Effector memory CD4-positive, alpha-beta T cell (primary cell): ENCODE data around the gene PRPSAP1.

Experiments used
- DNase-seq, 3 donors: peaks; one replicate each; pipeline ENCODE4 v3.0.0-alpha.2; 2020
- H3K27ac ChIP-seq: 2 replicates; pipeline ENCODE4 v1.7.0; 2013; ENCODE audit warnings: mild to moderate bottlenecking, low read length, moderate library complexity; ENCODE audit not compliant: insufficient read depth, poor library complexity, severe bottlenecking
- H3K27me3 ChIP-seq: replicated peaks from 2 replicates; pipeline ENCODE4 v1.7.0; 2013; ENCODE audit warnings: mild to moderate bottlenecking, low read length; ENCODE audit not compliant: insufficient read depth, control insufficient read depth, poor library complexity, severe bottlenecking
- H3K36me3 ChIP-seq: 2 replicates; pipeline ENCODE4 v1.7.0; 2013; ENCODE audit warnings: mild to moderate bottlenecking, low read length, moderate library complexity; ENCODE audit not compliant: control insufficient read depth, insufficient read depth
- H3K4me1 ChIP-seq: 2 replicates; pipeline ENCODE4 v1.7.0; 2013; ENCODE audit warnings: low read length, mild to moderate bottlenecking; ENCODE audit not compliant: control insufficient read depth, insufficient read depth, poor library complexity, severe bottlenecking
- H3K4me3 ChIP-seq: 2 replicates; pipeline ENCODE4 v1.7.0; 2013; ENCODE audit warnings: low read length, low read depth, mild to moderate bottlenecking; ENCODE audit not compliant: insufficient read depth, poor library complexity, severe bottlenecking
- H3K9me3 ChIP-seq: 2 replicates; pipeline ENCODE4 v1.7.0; 2013; ENCODE audit warnings: mild to moderate bottlenecking, low read length, moderate library complexity; ENCODE audit not compliant: control insufficient read depth

Gene PRPSAP1

DNA sequence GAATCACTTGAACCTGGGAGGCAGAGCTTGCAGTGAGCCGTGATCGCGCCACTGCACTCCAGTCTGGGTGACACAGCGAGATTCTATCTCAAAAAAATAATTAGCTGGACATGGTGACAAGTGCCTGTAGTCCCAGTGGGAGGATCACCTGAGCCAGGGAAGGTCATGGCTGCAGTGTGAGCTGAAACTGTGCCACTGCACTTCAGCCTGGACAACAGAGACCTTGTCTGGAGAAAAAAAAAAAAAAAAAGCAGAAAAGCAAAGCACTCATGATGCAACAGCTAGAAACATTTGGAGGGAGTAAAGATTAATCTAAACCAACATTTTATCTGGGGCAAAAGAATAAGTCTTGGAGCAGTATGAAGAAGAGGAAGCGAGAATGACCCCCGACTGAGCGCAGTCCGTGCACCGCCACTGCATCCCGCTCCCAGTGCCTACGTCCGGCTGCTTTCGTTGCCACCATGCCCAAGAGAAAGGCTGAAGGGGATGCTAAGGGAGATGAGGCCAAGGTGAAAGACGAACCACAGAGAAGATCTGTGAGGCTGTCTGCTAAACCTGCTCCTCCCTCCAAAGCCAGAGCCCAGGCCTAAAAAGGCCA, 8.2 kb downstream of the PRPSAP1 start:
- H3K4me3 ChIP-seq = no peak overlapping the region
- no peaks in the 10 kb centered on the region for H3K4me1 ChIP-seq
- H3K27ac ChIP-seq = no peak overlapping the region
- no peaks in the 10 kb centered on the region for H3K9me3 ChIP-seq
- no peak for DNase-seq
- no peaks in the 10 kb centered on the region for H3K27me3 ChIP-seq
- peaks cover 4% of the 10 kb centered on the region for H3K36me3 ChIP-seq

DNA sequence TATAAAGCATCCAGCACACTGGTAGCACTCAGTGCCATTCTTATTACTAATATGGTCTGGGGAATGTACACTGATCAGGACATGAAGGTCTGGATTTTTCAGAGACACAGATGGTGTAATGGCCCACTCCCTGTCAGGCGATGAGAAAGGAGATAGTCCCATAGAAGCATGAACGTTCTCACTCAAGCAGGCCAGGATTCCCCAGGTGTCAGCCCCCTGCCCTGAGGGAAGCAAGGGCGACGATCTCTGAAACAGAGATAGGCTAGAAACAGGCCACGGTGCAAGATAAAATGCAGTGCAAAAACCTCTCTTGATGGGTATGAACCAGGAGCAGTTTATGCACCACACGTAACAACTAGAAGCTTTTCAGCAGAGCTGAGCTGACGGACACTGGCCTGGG, 10.6 kb downstream of the PRPSAP1 start:
- no peak for DNase-seq
- Histone ChIP-seq H3K36me3 (peaks cover 4% of the 10 kb centered on the region), H3K27me3 (no peaks in the 10 kb centered on the region), H3K4me1 (no peaks in the 10 kb centered on the region), H3K4me3 (no peak overlapping the region), H3K27ac (no peak overlapping the region), H3K9me3 (no peaks in the 10 kb centered on the region)

DNA sequence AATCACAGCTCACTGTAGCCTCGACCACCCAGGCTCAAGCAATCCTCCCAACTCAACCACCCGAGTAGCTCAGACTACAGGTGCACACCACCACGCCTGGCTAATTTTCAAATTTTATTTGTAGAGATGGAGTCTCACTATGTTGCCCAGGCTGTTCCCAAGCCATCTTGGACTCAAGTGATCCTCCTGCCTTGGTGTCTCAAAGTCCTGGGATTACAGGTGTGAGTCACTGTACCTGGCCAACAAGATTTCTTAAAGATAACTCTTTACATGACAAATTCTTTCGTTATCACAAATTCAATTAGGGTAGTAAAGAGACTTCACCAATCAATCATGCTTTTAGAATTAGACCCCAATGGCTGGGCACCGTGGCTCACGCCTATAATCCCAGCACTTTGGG, 12.4 kb downstream of the PRPSAP1 start:
- Histone ChIP-seq H3K4me1 (no peaks in the 10 kb centered on the region), H3K27ac (no peak overlapping the region), H3K9me3 (no peaks in the 10 kb centered on the region), H3K27me3 (no peaks in the 10 kb centered on the region), H3K36me3 (no peaks in the 10 kb centered on the region), H3K4me3 (no peak overlapping the region)
- DNase-seq = no peak

DNA sequence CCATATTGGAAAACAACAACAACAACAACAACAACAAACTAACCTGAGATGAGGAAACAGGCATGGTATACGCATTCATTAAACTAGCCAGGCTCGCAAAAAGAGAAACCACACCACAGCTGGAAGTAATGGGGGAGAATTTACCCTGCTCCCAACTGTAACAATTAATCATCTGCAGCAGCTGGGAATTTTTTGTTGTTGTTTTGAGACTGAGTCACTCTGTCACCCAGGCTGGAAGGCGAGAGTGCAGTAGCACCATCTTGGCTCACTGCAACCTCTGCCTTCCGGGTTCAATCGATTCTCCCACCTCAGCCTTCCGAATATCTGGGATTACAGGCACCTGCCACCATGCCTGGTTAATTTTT, 16.3 kb downstream of the PRPSAP1 start:
- DNase-seq = no peak
- H3K4me1 ChIP-seq = no peaks in the 10 kb centered on the region
- no peak overlapping the region for H3K4me3 ChIP-seq
- H3K27me3 ChIP-seq = no peaks in the 10 kb centered on the region
- no peaks in the 10 kb centered on the region for H3K9me3 ChIP-seq
- no peaks in the 10 kb centered on the region for H3K36me3 ChIP-seq
- no peak overlapping the region for H3K27ac ChIP-seq

DNA sequence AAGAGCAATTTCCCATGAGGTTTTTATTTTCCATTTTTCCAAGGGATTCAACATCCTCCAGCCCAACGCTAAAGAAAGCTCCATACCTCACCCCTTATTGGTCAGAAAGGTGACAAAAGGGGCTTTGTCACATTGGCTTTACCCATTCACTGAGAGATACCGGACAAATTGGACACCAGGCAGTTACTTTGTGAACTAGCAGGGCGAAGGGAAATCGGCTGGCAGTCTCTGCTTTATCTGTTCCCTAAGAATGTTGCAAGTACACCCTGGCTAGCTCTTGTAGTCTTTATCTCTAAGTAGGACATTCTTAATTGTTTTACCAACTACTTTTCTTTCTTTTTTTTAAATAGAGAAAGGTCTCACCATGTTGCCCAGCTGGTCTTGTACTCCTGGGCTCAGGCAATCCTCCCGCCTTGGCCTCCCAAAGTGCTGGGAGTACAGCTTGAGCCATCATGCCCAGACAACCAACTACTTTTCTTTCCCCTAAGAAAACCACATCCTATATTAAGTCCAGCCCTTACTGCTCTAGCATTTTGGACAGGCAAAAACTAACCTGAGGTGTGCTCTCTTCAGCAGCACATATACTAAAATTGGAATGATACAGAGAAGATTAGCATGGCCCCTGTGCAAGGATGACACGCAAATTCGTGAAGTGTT, 16.8 kb downstream of the PRPSAP1 start:
- Histone ChIP-seq H3K36me3 (no peaks in the 10 kb centered on the region), H3K4me1 (no peaks in the 10 kb centered on the region), H3K9me3 (no peaks in the 10 kb centered on the region), H3K27me3 (no peaks in the 10 kb centered on the region), H3K4me3 (no peak overlapping the region), H3K27ac (no peak overlapping the region)
- no peak for DNase-seq

DNA sequence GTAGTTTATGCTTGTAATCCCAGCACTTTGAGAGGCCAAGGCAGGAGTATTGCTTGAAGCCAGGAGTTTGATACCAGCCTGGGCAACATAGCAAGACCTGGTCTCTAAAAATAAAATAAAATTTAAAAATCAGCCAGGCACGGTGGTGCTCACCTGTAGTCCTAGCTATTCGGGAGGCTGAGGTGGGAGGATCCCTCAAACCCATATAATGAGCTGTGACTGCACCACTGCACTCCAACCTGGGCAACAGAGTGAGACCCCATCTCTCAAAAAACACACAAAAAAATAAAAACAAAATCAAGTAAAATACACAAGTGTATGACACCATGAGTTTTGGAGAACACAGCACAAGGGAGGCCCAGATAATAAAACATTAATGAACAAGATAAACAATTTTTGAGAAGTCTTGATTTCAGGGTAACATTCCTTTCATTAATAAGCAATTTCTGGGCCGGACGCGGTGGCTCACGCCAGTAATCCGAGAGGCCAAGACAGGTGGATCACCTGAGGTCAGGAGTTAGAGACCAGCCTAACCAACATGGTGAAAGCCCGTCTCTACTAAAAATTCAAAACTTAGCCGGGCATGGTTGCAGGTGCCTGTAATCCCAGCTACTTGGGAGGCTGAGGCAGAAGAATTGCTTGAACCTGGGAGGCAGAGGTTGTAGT, 17.9 kb downstream of the PRPSAP1 start:
- Histone ChIP-seq H3K27me3 (no peaks in the 10 kb centered on the region), H3K27ac (no peak overlapping the region), H3K4me3 (no peak overlapping the region), H3K4me1 (no peaks in the 10 kb centered on the region), H3K36me3 (no peaks in the 10 kb centered on the region), H3K9me3 (no peaks in the 10 kb centered on the region)
- no peak for DNase-seq

DNA sequence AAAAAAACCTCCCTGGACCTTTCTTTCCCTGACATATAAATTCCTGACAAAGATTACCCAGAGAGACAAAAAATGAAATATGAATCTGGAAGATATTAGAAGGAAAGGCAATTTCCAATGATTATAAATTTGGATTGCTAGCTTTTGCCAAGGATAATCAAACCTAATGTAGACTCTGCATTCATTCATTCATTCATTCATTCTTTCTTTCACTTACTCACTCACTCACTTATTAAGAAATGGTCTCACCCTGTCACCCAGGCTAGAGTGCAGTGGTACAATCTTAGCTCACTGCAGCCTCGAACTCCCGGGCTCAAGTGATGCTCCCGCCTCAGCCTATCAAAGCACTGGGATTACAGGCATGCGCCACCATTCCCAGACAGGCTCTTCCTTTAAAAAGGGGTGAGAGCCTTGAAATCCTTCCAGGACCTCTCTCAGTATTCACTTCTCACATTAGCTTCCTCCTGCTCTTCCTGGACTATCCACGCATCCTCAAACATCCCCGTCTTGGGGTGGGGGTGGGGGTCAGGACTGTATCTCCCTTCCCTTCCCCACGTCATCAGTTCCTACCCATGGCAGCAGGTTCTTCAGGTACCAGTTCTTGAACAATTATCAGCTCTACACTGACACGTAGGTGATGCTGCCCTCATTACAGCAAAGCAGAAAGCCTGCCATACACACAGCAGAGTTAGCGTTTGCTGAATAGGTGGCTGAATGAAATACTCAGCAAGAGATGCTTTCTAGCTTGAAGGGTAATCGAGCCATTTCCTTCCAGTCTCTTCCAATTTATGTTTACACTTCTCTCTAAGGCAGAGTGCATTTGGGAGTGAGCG, 19.8 kb downstream of the PRPSAP1 start:
- no peak for DNase-seq
- no peaks in the 10 kb centered on the region for H3K27me3 ChIP-seq
- H3K4me3 ChIP-seq = no peak overlapping the region
- peaks cover 10% of the 10 kb centered on the region for H3K36me3 ChIP-seq
- no peaks in the 10 kb centered on the region for H3K9me3 ChIP-seq
- no peaks in the 10 kb centered on the region for H3K4me1 ChIP-seq
- H3K27ac ChIP-seq = no peak overlapping the region

DNA sequence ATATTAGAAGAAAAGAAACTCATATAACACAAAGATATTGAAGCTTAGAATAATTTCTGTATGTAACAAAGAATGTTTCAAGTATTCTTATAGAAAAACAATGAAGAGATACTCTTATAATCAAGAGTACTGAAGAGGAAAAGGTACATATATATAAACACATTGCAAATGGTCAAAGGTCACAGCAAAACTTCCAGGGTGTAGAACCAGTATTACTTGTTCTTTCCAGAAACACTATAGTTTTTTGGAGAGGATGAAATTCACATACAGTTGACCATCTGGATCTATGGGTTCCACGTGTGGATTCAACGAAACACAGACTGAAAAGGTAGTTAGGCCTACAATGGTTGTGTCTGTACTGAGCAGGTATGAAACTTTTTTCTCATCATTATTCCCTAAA, 22.6 kb downstream of the PRPSAP1 start:
- no peaks in the 10 kb centered on the region for H3K9me3 ChIP-seq
- no peaks in the 10 kb centered on the region for H3K4me1 ChIP-seq

DNA sequence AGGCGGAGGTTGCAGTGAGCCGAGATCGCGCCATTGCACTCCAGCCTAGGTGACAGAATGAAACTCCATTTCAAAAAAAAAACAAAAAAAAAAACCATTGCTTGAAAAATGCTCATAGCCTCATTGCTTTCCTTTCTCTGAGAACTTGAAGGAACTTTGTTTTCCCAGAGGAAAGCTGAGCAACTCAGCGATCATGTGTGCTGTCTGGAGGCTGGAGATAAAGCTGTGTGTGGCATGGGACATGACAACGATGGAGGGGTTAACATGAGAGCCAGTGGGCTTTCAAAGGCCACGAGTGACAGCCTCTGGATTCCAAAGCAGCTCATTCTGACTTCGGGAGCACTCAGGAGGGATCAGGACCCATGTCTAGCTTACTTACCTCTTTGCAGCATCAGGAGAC, 24.1 kb downstream of the PRPSAP1 start:
- no peaks in the 10 kb centered on the region for H3K4me1 ChIP-seq
- H3K36me3 ChIP-seq = peaks cover 19% of the 10 kb centered on the region
- no peaks in the 10 kb centered on the region for H3K9me3 ChIP-seq
- DNase-seq = no peak
- no peaks in the 10 kb centered on the region for H3K27me3 ChIP-seq
- H3K4me3 ChIP-seq = no peak overlapping the region
- H3K27ac ChIP-seq = no peak overlapping the region

More for the DNA sequence above, 22.6 kb downstream of the PRPSAP1 start:
- H3K36me3 ChIP-seq = peaks cover 19% of the 10 kb centered on the region
- H3K27me3 ChIP-seq = no peaks in the 10 kb centered on the region
- no peak overlapping the region for H3K4me3 ChIP-seq
- DNase-seq = no peak
- H3K27ac ChIP-seq = no peak overlapping the region

DNA sequence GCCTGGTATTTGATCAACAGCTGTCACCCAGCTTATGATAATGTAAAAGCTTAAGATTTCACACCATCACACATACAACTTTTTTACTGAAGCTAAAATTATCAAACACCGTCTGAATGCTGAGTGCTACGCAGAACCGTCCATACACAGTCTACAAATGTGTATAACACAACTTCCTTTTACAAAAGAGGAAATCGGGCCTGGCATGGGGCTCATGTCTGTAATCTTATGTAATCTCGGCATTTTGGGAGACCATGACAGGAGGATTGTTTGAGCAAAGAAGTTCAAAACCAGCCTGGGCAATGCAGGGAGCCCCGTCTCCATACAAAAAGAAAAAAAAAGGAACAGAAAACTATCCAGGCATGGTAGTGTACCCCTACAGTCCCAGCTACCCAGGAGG, 26.0 kb downstream of the PRPSAP1 start:
- peaks cover 21% of the 10 kb centered on the region for H3K36me3 ChIP-seq
- DNase-seq = no peak
- H3K27ac ChIP-seq = no peak overlapping the region
- H3K4me1 ChIP-seq = no peaks in the 10 kb centered on the region
- H3K4me3 ChIP-seq = no peak overlapping the region
- H3K9me3 ChIP-seq = no peaks in the 10 kb centered on the region
- no peaks in the 10 kb centered on the region for H3K27me3 ChIP-seq
